Small intestine (tissue), 7 donors: ENCODE measurements around the gene CTXND1. TPM values are rescaled to one million over a fixed set of nuclear protein-coding genes. Genes with fewer than 3 reads are reported as not detected.

Experiments used
- DNase-seq, 2 donors: peaks; one replicate each; pipeline versions ENCODE4 v3.0.0 to v3.0.0-alpha.2; 2013
- FAIRE-seq: peaks from 2 replicates; lab custom pipeline; 2012; peaks lifted over from hg19 to GRCh38; lab: Jason Lieb, UNC
- H3K27ac ChIP-seq, 3 donors: one replicate each; pipeline ENCODE4 v1.5.1; 2013; ENCODE audit warnings: low read length in 2 of 3, mild to moderate bottlenecking in 2 of 3, control low read depth in 1 of 3, inconsistent platforms in 1 of 3, low read depth in 1 of 3, moderate library complexity in 1 of 3
- H3K27me3 ChIP-seq, 3 donors: one replicate each; pipeline ENCODE4 v1.6.1; 2013; ENCODE audit warnings: low read length in 3 of 3, inconsistent platforms in 1 of 3; ENCODE audit not compliant: control insufficient read depth in 3 of 3, insufficient read depth in 3 of 3
- H3K36me3 ChIP-seq, 3 donors: one replicate each; pipeline ENCODE4 v1.6.1; 2013; ENCODE audit warnings: low read length in 3 of 3, inconsistent platforms in 1 of 3, low read depth in 1 of 3, mild to moderate bottlenecking in 1 of 3, moderate library complexity in 1 of 3; ENCODE audit not compliant: control insufficient read depth in 3 of 3, insufficient read depth in 2 of 3
- H3K4me1 ChIP-seq, 3 donors: one replicate each; pipeline ENCODE4 v1.6.1; 2013; ENCODE audit warnings: low read length in 2 of 3, inconsistent platforms in 1 of 3, low read depth in 1 of 3, mild to moderate bottlenecking in 1 of 3, moderate library complexity in 1 of 3; ENCODE audit not compliant: control insufficient read depth in 3 of 3, insufficient read depth in 2 of 3
- H3K4me3 ChIP-seq, 3 donors: one replicate each; pipeline ENCODE4 v1.5.1; 2013; ENCODE audit warnings: low read length in 3 of 3, control low read depth in 1 of 3, inconsistent platforms in 1 of 3, low read depth in 1 of 3, mild to moderate bottlenecking in 1 of 3, moderate library complexity in 1 of 3
- H3K9me3 ChIP-seq, 2 donors: one replicate each; pipeline ENCODE4 v1.6.1; 2013; ENCODE audit warnings: low read depth in 1 of 2, low read length in 1 of 2; ENCODE audit not compliant: control insufficient read depth in 2 of 2, insufficient read depth in 1 of 2
- WGBS, 3 donors: extraction: QIAGEN DNeasy Blood & Tissue Kit; methylation state at CpG; one replicate each; pipeline ENCODE4 v1.1.7; 2013; 5-methylcytosine and 5-hydroxymethylcytosine counted together
- polyA plus RNA-seq, 4 donors: library from polyadenylated mRNA; stranded (reverse) in 3 of 4; unstranded in 1 of 4; fragments of 200-250 nt in 3 of 4; fragments of 120-200 nt in 1 of 4; gene quantifications; one replicate each; pipeline versions ENCODE4 v1.2.1 to v1.2.3, GENCODE V29; 2013
- donor health status: healthy with polysubstance abuse.
- donor health status: control.
- donor health status: control.
- donor health status: Bipolar disorder and iron deficiency.
- donor health status: healthy.

CTXND1 gene
- polyA plus RNA-seq, 4 donors, result under 0.01 to 12.8 (median 0.61) TPM

DNA sequence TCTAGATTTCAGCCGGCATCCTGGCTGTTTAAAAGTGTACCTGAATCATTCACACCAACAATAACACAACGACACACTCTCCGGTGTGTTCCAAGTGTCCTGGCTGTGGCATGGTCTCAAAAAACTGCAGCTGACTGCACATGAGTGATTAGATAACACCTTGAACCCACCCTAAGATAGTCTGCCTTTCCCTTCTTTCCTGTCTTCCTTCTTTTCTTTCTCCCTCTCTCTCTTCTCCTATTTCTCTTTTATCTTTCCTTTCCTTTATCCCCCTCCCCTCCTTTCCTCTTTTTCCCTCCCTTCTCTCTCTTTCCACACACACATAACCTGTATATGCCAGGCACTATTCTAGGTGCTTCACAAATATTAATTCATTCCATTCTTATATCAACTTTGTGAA, 100.4 kb downstream of the CTXND1 start:
- Histone ChIP-seq H3K9me3 (no peaks in the 10 kb centered on the region), H3K27me3 (no peaks in the 10 kb centered on the region), H3K36me3 (no peaks in the 10 kb centered on the region), H3K27ac (no peak overlapping the region), H3K4me3 (no peak overlapping the region), H3K4me1 (peaks cover 7 to 24% (median 7%) of the 10 kb centered on the region in 3 donors)
- WGBS, 3 donors, result 40 to 64% (median 43%) methylated on average over 3 of the region's 3 CpGs
- FAIRE-seq, result no peak
- DNase-seq, result no peak

- Histone ChIP-seq H3K27ac (no peak overlapping the region), H3K9me3 (no peaks in the 10 kb centered on the region), H3K4me1 (peaks cover 7 to 21% (median 7%) of the 10 kb centered on the region in 3 donors), H3K27me3 (no peaks in the 10 kb centered on the region), H3K36me3 (no peaks in the 10 kb centered on the region), H3K4me3 (no peak overlapping the region)
- DNase-seq, result no peak
- FAIRE-seq, result no peak
- WGBS, 3 donors, result 80 to 89% (median 83%) methylated on average over 6 of the region's 6 CpGs
Measured at GRCh38 chr15:80151148-80151547, 100.9 kb downstream of the CTXND1 start.

Other genes with a start within 250 kb of the CTXND1 start
- gene ZFAND6, start 192.5 kb downstream of the CTXND1 start, polyA plus RNA-seq, result 10 to 100 TPM; 66.9 to 97.3 (median 89.4) TPM
- 10 to 100 TPM; 26.3 to 81.5 (median 48.7) TPM for gene FAH, start 99.2 kb downstream of the CTXND1 start, polyA plus RNA-seq
- gene ARNT2, start 152.2 kb upstream of the CTXND1 start, polyA plus RNA-seq, result 1 to 10 TPM in 3 of 4 donors, under 1 TPM in 1; 0.45 to 4.4 (median 2.4) TPM